IMR-90 (cell line): ENCODE data around the gene CORO7. TPM values are rescaled to one million over a fixed set of nuclear protein-coding genes. Genes with fewer than 3 reads are reported as not detected.

ENCODE experiments used
- CEBPB ChIP-seq: IDR thresholded peaks from 2 replicates; pipeline ENCODE4 v1.6.1; 2012; ENCODE audit warnings: low read depth, low read length, improper control_type of control experiment
- FOS ChIP-seq: fragments of 150-350 bp; IDR thresholded peaks from 2 replicates; pipeline ENCODE4 v1.6.1; 2016; ENCODE audit warnings: low read depth, low read length
- MAZ ChIP-seq: IDR thresholded peaks from 2 replicates; pipeline ENCODE4 v1.6.1; 2012; ENCODE audit warnings: low read depth, mild to moderate bottlenecking, low read length, improper control_type of control experiment, moderate library complexity, borderline replicate concordance
- MXI1 ChIP-seq: IDR thresholded peaks from 2 replicates; pipeline ENCODE4 v1.6.1; 2012; ENCODE audit warnings: low read depth, mild to moderate bottlenecking, low read length, moderate library complexity, borderline replicate concordance
- RAD21 ChIP-seq: IDR thresholded peaks from 2 replicates; pipeline ENCODE4 v1.6.1; 2012; ENCODE audit warnings: low read length, improper control_type of control experiment
- RCOR1 ChIP-seq: IDR thresholded peaks from 2 replicates; pipeline ENCODE4 v1.6.1; 2012; ENCODE audit warnings: mild to moderate bottlenecking, low read length, improper control_type of control experiment; ENCODE audit not compliant: insufficient replicate concordance
- SMC3 ChIP-seq: fragments of 150-350 bp; IDR thresholded peaks from 2 replicates; pipeline ENCODE4 v1.6.1; 2016; ENCODE audit warnings: low read depth, mild to moderate bottlenecking, antibody characterized with exemption, low read length, moderate library complexity
- polyA plus RNA-seq, 3 experiments: library from polyadenylated mRNA; depleted of rRNA; stranded (reverse); fragments of >200 nt; gene quantifications; 2 replicates each; pipeline ENCODE4 v1.2.3, GENCODE V29; 2012; ENCODE audit warnings: low replicate concordance in 1 of 3
- total RNA-seq: library from RNA; depleted of rRNA; stranded (reverse); fragments of >200 nt; gene quantifications from 2 replicates; pipeline ENCODE4 v1.2.3, GENCODE V29; 2012

The CORO7 gene
- total and polyA plus RNA-seq, 2 of the 4 experiments (the other 2 are of a cell fraction) = 6.3 to 26.7 TPM

GRCh38 chr16:4322121-4323052 is 94.0 kb downstream of the CORO7 start (continued):
- TF ChIP-seq SMC3 (no peak), RAD21 (no peak), MXI1 (no peak), CEBPB (no peak), MAZ (no peak), RCOR1 (no peak), FOS (no peak)
